GM12878 (cell line): ENCODE measurements around the gene CEP19. TPM values are rescaled to one million over a fixed set of nuclear protein-coding genes. Genes with fewer than 3 reads are reported as not detected.
A peak's percentile ranks its signal among the peaks of the same experiment; 100 is the strongest.

Experiments
- ASH2L ChIP-seq: fragments of 300-600, 200-600 bp; sonication (generic); IDR thresholded peaks from 2 replicates; pipeline ENCODE4 v1.6.1; 2017; ENCODE audit warnings: low read depth, mild to moderate bottlenecking, borderline replicate concordance
- CREB1 ChIP-seq: IDR thresholded peaks from 2 replicates; pipeline ENCODE4 v1.6.1; 2012; ENCODE audit warnings: low read depth, mild to moderate bottlenecking, inconsistent platforms
- CTCF ChIP-seq, 3 experiments: IDR thresholded peaks in 2 of 3; conservative IDR thresholded peaks in 1 of 3; 2 replicates each; pipeline ENCODE4 v1.5.1; 2011; ENCODE audit warnings: low read depth in 3 of 3, low read length in 3 of 3, mild to moderate bottlenecking in 3 of 3, control low read depth in 2 of 3, moderate library complexity in 2 of 3, inconsistent platforms in 1 of 3, mixed read lengths in 1 of 3; ENCODE audit not compliant: control insufficient read depth in 2 of 3, insufficient read depth in 1 of 3; ENCODE audit errors: extremely low read depth in 1 of 3
- E4F1 ChIP-seq: fragments of 450-650 bp; IDR thresholded peaks from 2 replicates; pipeline ENCODE4 v1.6.1; 2018; ENCODE audit warnings: borderline replicate concordance, mild to moderate bottlenecking; ENCODE audit not compliant: partially characterized antibody
- EZH2 ChIP-seq: IDR thresholded peaks from 2 replicates; pipeline ENCODE4 v1.6.1; 2012; ENCODE audit warnings: low read depth, mild to moderate bottlenecking, control low read depth, inconsistent platforms, low read length, borderline replicate concordance; ENCODE audit not compliant: control insufficient read depth
- HSF1 ChIP-seq: fragments of 150-350 bp; IDR thresholded peaks from 2 replicates; pipeline ENCODE4 v1.6.1; 2014; ENCODE audit warnings: mild to moderate bottlenecking, low read depth, low read length
- NBN ChIP-seq: fragments of 450-650 bp; IDR thresholded peaks from 2 replicates; pipeline ENCODE4 v1.6.1; 2016
- PAX5 ChIP-seq: IDR thresholded peaks from 2 replicates; pipeline ENCODE4 v1.6.1; 2011; ENCODE audit warnings: low read depth, low read length, borderline replicate concordance
- RAD51 ChIP-seq: fragments of 450-650 bp; IDR thresholded peaks from 2 replicates; pipeline ENCODE4 v1.6.1; 2016; ENCODE audit warnings: moderate library complexity, mild to moderate bottlenecking, inconsistent platforms
- SKIL ChIP-seq: fragments of 450-650 bp; IDR thresholded peaks from 2 replicates; pipeline ENCODE4 v1.6.1; 2017; ENCODE audit warnings: mild to moderate bottlenecking, low read depth, inconsistent platforms; ENCODE audit not compliant: poor library complexity, severe bottlenecking
- TCF3 ChIP-seq: IDR thresholded peaks from 2 replicates; pipeline ENCODE4 v1.6.1; 2012; ENCODE audit warnings: low read depth, mild to moderate bottlenecking, low read length, borderline replicate concordance; ENCODE audit not compliant: insufficient read depth
- YBX1 ChIP-seq: fragments of 450-650 bp; IDR thresholded peaks from 2 replicates; pipeline ENCODE4 v1.6.1; 2016; ENCODE audit warnings: antibody characterized with exemption
- ZBTB40 ChIP-seq: fragments of 450-650 bp; IDR thresholded peaks from 2 replicates; pipeline ENCODE4 v1.6.1; 2016; ENCODE audit warnings: mild to moderate bottlenecking, moderate library complexity, borderline replicate concordance
- ZNF24 ChIP-seq: fragments of 450-650 bp; IDR thresholded peaks from 2 replicates; pipeline ENCODE4 v1.6.1; 2017; ENCODE audit warnings: antibody characterized with exemption, mild to moderate bottlenecking
- polyA plus RNA-seq, 11 experiments: library from polyadenylated mRNA; depleted of rRNA in 4 of 11; unstranded in 6 of 11; stranded (reverse) in 5 of 11; fragments of >200 nt; fragmentation: Nextera tagmentation in 4 of 11; fragmentation: Illumina TruSeq in 1 of 11; extraction: Ambion mirVana in 4 of 11; extraction: Trizol in 1 of 11; gene quantifications; 1 replicate in 1 of 11; 2 replicates in 10 of 11; pipeline versions ENCODE4 v1.2.1 to v1.2.3, GENCODE V29; 2011 to 2016; ENCODE audit warnings: inconsistent platforms in 2 of 11, missing spikeins in 2 of 11, low read depth in 1 of 11
- total RNA-seq, 4 experiments: library from RNA; depleted of rRNA in 3 of 4; stranded (reverse); fragments of >200 nt in 3 of 4; fragmentation: Illumina TruSeq in 1 of 4; extraction: Trizol in 1 of 4; gene quantifications; 2 replicates each; pipeline versions ENCODE4 v1.2.1 to v1.2.3, GENCODE V29; 2013 to 2021

The CEP19 gene
- total and polyA plus RNA-seq, 10 of the 15 experiments (the other 5 are each of a cell fraction or from before 2014, with no cell fraction given) = 1.9 to 5.9 (median 2.7) TPM

- TF ChIP-seq ZBTB40 (no peak), YBX1 (no peak), CREB1 (peak; percentile 65), TCF3 (peak; percentile 83; the same call in 1 of the 2 replicates), NBN (peak; percentile 76; the same call in 1 of the 2 replicates), ASH2L (no peak), E4F1 (no peak), RAD51 (no peak), ZNF24 (no peak), HSF1 (no peak), PAX5 (peak; percentile 95), SKIL (peak; percentile 75), CTCF (IDR thresholded peaks at IDR 0.05 in 2 of 3, conservative IDR thresholded peaks at IDR 0.05 in 1 of 3; ENCODE audit: control insufficient read depth in 2 of 3, extremely low read depth in 1 of 3, insufficient read depth in 1 of 3, low read depth in 3 of 3, low read length in 3 of 3) (peak; percentile 69 to 86 (median 83)), EZH2 (no peak)
These were observed 27.3 kb downstream of the CEP19 start (continued) for GRCh38 chr3:196684548-196685407.
